HCT116 (cell line): Measurements from ENCODE around the gene FREM1. TPM values are rescaled to one million over a fixed set of nuclear protein-coding genes. Genes with fewer than 3 reads are reported as not detected.

ENCODE experiments used
- ATAC-seq: fragments of 200-7000 bp; cut with Tn5 transposase; 2 replicates; pipeline ENCODE4 v1.9.1; 2020; ENCODE audit warnings: mild to moderate bottlenecking, moderate library complexity
- BruUV-seq: library from RNA; stranded (reverse); fragments of 400-500 nt; replicated peaks from 2 replicates; lab custom pipeline; 2021; lab: Mats Ljungman, UMichigan
- CTCF ChIA-PET: fragments of 300-600 bp; sonication (Branson Sonifier 250); formaldehyde crosslinking; loops from one replicate; lab custom pipeline; 2021; ENCODE audit warnings: antibody characterized with exemption; lab: Charles Lee
- POLR2A ChIA-PET: fragments of 300-600, 350-600 bp; sonication (Branson Sonifier 250); formaldehyde crosslinking; loops from one replicate; lab custom pipeline; 2021; ENCODE audit warnings: antibody characterized with exemption; lab: Charles Lee
- RAD21 ChIA-PET, 2 experiments: fragments of 300-600 bp; sonication (Branson Sonifier 250); formaldehyde crosslinking; loops; one replicate each; lab custom pipeline; 2023; ENCODE audit warnings: low total read pairs in 2 of 2; ENCODE audit not compliant: uncharacterized antibody in 2 of 2, unreplicated experiment in 2 of 2, low non-redundant PET in 1 of 2; lab: Charles Lee
- DNase-seq: peaks from one replicate; pipeline ENCODE4 v3.0.0-alpha.2; 2010; ENCODE audit warnings: low read depth, low spot score
- H2AFZ ChIP-seq: fragments of 200-600 bp; shearing (Covaris generic), sonication (generic); 2 replicates; pipeline ENCODE4 v1.6.1; 2017; ENCODE audit warnings: low read depth, mixed run types, mixed read lengths, antibody characterized with exemption, low read length; ENCODE audit not compliant: poor library complexity, severe bottlenecking
- H3K27ac ChIP-seq: 2 replicates; pipeline ENCODE4 v1.5.1; 2012; ENCODE audit warnings: low read depth, low read length
- H3K27me3 ChIP-seq: fragments of 200-600 bp; sonication (generic); 2 replicates; pipeline ENCODE4 v1.6.1; 2016; ENCODE audit warnings: mixed run types, low read length, mixed read lengths; ENCODE audit not compliant: insufficient read depth
- H3K36me3 ChIP-seq, 2 experiments: fragments of 200-500 bp in 1 of 2; fragments of 200-600 bp in 1 of 2; sonication (Bioruptor generic) in 1 of 2; sonication (generic) in 1 of 2; 2 replicates each; pipeline versions ENCODE4 v1.5.1 to v1.6.1; 2014 to 2016; ENCODE audit warnings: low read length in 2 of 2, inconsistent platforms in 1 of 2, mixed read lengths in 1 of 2, mixed run types in 1 of 2; ENCODE audit not compliant: insufficient read depth in 2 of 2, control insufficient read depth in 1 of 2
- H3K4me1 ChIP-seq, 2 experiments: fragments of 200-600 bp in 1 of 2; sonication (generic) in 1 of 2; 2 replicates each; pipeline versions ENCODE4 v1.5.1 to v1.6.1; 2012 to 2017; ENCODE audit warnings: low read length in 2 of 2, inconsistent platforms in 1 of 2, mild to moderate bottlenecking in 1 of 2, mixed read lengths in 1 of 2, mixed run types in 1 of 2, moderate library complexity in 1 of 2; ENCODE audit not compliant: insufficient read depth in 2 of 2, control insufficient read depth in 1 of 2
- H3K4me2 ChIP-seq: fragments of 200-600 bp; sonication (generic); 2 replicates; pipeline ENCODE4 v1.6.1; 2017; ENCODE audit warnings: mixed run types, low read length, mixed read lengths
- H3K4me3 ChIP-seq, 2 experiments: fragments of 200-600 bp in 1 of 2; sonication (generic) in 1 of 2; replicated peaks in 1 of 2; 2 replicates each; pipeline ENCODE4 v1.5.1; 2011 to 2016; ENCODE audit warnings: low read length in 2 of 2, control low read depth in 1 of 2, low read depth in 1 of 2, mild to moderate bottlenecking in 1 of 2, mixed read lengths in 1 of 2, mixed run types in 1 of 2
- H3K79me2 ChIP-seq: fragments of 200-600 bp; sonication (generic); 2 replicates; pipeline ENCODE4 v1.6.1; 2017; ENCODE audit warnings: mild to moderate bottlenecking, mixed run types, low read length, moderate library complexity, mixed read lengths; ENCODE audit not compliant: insufficient read depth
- H3K9ac ChIP-seq: fragments of 200-600 bp; sonication (generic); 2 replicates; pipeline ENCODE4 v1.6.1; 2016; ENCODE audit warnings: low read length, mixed read lengths
- H3K9me2 ChIP-seq: fragments of 200-600 bp; sonication (generic), shearing (Covaris generic); 2 replicates; pipeline ENCODE4 v1.6.1; 2017; ENCODE audit warnings: mixed run types, mild to moderate bottlenecking, moderate library complexity; ENCODE audit not compliant: insufficient read depth
- H3K9me3 ChIP-seq, 2 experiments: fragments of 200-500 bp in 1 of 2; fragments of 200-600 bp in 1 of 2; sonication (Bioruptor generic) in 1 of 2; sonication (generic) in 1 of 2; 2 replicates each; pipeline ENCODE4 v1.6.1; 2014 to 2017; ENCODE audit warnings: low read length in 2 of 2, mixed read lengths in 2 of 2, inconsistent platforms in 1 of 2, low read depth in 1 of 2, mild to moderate bottlenecking in 1 of 2, mixed run types in 1 of 2, moderate library complexity in 1 of 2; ENCODE audit not compliant: control insufficient read depth in 1 of 2, insufficient read depth in 1 of 2
- H4K20me1 ChIP-seq: fragments of 200-600 bp; sonication (generic), shearing (Covaris generic); 2 replicates; pipeline ENCODE4 v1.6.1; 2017; ENCODE audit warnings: mixed run types, mild to moderate bottlenecking, moderate library complexity; ENCODE audit not compliant: insufficient read depth
- EGR1 ChIP-seq: IDR thresholded peaks from 2 replicates; pipeline ENCODE4 v1.6.1; 2012; ENCODE audit warnings: low read depth
- JUND ChIP-seq: IDR thresholded peaks from 2 replicates; pipeline ENCODE4 v1.6.1; 2012
- SP1 ChIP-seq: IDR thresholded peaks from 2 replicates; pipeline ENCODE4 v1.6.1; 2012; ENCODE audit warnings: low read depth
- SRF ChIP-seq: IDR thresholded peaks from 2 replicates; pipeline ENCODE4 v1.6.1; 2012; ENCODE audit warnings: low read depth
- ZFX ChIP-seq: fragments of 450-650 bp; IDR thresholded peaks from 2 replicates; pipeline ENCODE4 v1.6.1; 2017
- intact Hi-C: fragments of 100-400 bp; cut with micrococcal nuclease; formaldehyde crosslinking; loops from 2 replicates; pipeline ENCODE4 v1.10.0; 2022
- total RNA-seq: library from RNA; stranded (reverse); gene quantifications from one replicate; pipeline ENCODE4 v1.2.1, GENCODE V29; 2021; ENCODE audit not compliant: unreplicated experiment
- TF ChIP-seq, protein P1 (sequence below): IDR thresholded peaks from 2 replicates; pipeline ENCODE4 v1.6.1; 2012; ENCODE audit warnings: low read depth
- TF ChIP-seq, protein P2 (sequence below): IDR thresholded peaks from 2 replicates; pipeline ENCODE4 v1.6.1; 2012

FREM1 gene
- total RNA-seq, 1 experiment from 2014 or later: 0.12 TPM

- CTCF ChIA-PET: no interaction called here
- no peak overlapping the region for H3K9ac ChIP-seq
- no peak overlapping the region for H3K4me3 ChIP-seq
- POLR2A ChIA-PET: no interaction called here
- no peaks in the 10 kb centered on the region for H3K9me2 ChIP-seq
- intact Hi-C loops: no loop called here
- no peak overlapping the region for H2AFZ ChIP-seq
- H3K79me2 ChIP-seq: no peaks in the 10 kb centered on the region
- DNase-seq (no peak), ATAC-seq (no peak)
- BruUV-seq: no TSS peak
- H3K9me3 ChIP-seq: no peaks in the 10 kb centered on the region
- H3K4me1 ChIP-seq: no peaks in the 10 kb centered on the region
- no peaks in the 10 kb centered on the region for H4K20me1 ChIP-seq
- TF ChIP-seq SP1 (no peak), SRF (no peak), EGR1 (no peak), ZFX (no peak), JUND (no peak)
- TF ChIP-seq, protein P1, sequence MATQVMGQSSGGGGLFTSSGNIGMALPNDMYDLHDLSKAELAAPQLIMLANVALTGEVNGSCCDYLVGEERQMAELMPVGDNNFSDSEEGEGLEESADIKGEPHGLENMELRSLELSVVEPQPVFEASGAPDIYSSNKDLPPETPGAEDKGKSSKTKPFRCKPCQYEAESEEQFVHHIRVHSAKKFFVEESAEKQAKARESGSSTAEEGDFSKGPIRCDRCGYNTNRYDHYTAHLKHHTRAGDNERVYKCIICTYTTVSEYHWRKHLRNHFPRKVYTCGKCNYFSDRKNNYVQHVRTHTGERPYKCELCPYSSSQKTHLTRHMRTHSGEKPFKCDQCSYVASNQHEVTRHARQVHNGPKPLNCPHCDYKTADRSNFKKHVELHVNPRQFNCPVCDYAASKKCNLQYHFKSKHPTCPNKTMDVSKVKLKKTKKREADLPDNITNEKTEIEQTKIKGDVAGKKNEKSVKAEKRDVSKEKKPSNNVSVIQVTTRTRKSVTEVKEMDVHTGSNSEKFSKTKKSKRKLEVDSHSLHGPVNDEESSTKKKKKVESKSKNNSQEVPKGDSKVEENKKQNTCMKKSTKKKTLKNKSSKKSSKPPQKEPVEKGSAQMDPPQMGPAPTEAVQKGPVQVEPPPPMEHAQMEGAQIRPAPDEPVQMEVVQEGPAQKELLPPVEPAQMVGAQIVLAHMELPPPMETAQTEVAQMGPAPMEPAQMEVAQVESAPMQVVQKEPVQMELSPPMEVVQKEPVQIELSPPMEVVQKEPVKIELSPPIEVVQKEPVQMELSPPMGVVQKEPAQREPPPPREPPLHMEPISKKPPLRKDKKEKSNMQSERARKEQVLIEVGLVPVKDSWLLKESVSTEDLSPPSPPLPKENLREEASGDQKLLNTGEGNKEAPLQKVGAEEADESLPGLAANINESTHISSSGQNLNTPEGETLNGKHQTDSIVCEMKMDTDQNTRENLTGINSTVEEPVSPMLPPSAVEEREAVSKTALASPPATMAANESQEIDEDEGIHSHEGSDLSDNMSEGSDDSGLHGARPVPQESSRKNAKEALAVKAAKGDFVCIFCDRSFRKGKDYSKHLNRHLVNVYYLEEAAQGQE: no peak
- TF ChIP-seq, protein P2, sequence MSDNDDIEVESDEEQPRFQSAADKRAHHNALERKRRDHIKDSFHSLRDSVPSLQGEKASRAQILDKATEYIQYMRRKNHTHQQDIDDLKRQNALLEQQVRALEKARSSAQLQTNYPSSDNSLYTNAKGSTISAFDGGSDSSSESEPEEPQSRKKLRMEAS: no peak
- H3K27me3 ChIP-seq: peaks cover 31% of the 10 kb centered on the region
- H3K27ac ChIP-seq: no peak overlapping the region
- H3K36me3 ChIP-seq: no peaks in the 10 kb centered on the region
- RAD21 ChIA-PET: no interaction called here
- H3K4me2 ChIP-seq: no peak overlapping the region
These were observed 1.7 kb downstream of the FREM1 start for GRCh38 chr9:14908295-14909180.
